Tibial artery (tissue), 4 donors: ENCODE results near the gene SSR3.
"Not testable (repeated sequence)": the region's sequence is repeated elsewhere in the genome, so short reads cannot be mapped to it uniquely, and the experiment has no call there.

ENCODE experiments used
- DNase-seq, 2 donors: peaks; one replicate each; pipeline ENCODE4 v3.0.0-alpha.2; 2019
- H3K27ac ChIP-seq, 2 donors: fragments of 200-600 bp; sonication (generic) in 1 of 2; 1 replicate in 1 of 2; 2 replicates in 1 of 2; pipeline ENCODE4 v1.5.1; 2018 to 2019; ENCODE audit warnings: mild to moderate bottlenecking in 1 of 2
- H3K27me3 ChIP-seq, 2 donors: fragments of 200-600 bp; sonication (generic) in 1 of 2; one replicate each; pipeline versions ENCODE4 v1.5.1 to v1.6.0; 2016 to 2019
- H3K36me3 ChIP-seq, 3 donors: fragments of 200-600 bp; sonication (generic) in 2 of 3; one replicate each; pipeline ENCODE4 v1.5.1; 2016 to 2019; ENCODE audit warnings: mild to moderate bottlenecking in 2 of 3
- H3K4me1 ChIP-seq, 4 donors: fragments of 200-600 bp; sonication (generic) in 2 of 4; 1 replicate in 3 of 4; 2 replicates in 1 of 4; pipeline ENCODE4 v1.5.1; 2016 to 2019
- H3K4me3 ChIP-seq, 2 donors: fragments of 200-600 bp; sonication (generic) in 1 of 2; 1 replicate in 1 of 2; 2 replicates in 1 of 2; pipeline ENCODE4 v1.5.1; 2018 to 2019; ENCODE audit warnings: mild to moderate bottlenecking in 2 of 2
- H3K9me3 ChIP-seq, 3 donors: fragments of 200-600 bp; sonication (generic) in 1 of 3; one replicate each; pipeline ENCODE4 v1.5.1; 2016 to 2019
- CTCF ChIP-seq, 2 experiments: fragments of 200-600 bp in 1 of 2; fragments of 450-650 bp in 1 of 2; IDR thresholded peaks; one replicate each; pipeline ENCODE4 v1.5.1; 2017 to 2019; ENCODE audit warnings: antibody characterized with exemption in 2 of 2, mild to moderate bottlenecking in 1 of 2, moderate library complexity in 1 of 2
- intact Hi-C: fragments of 100-400 bp; cut with DNase I; formaldehyde crosslinking; loops from one replicate; pipeline ENCODE4 v1.15.0; 2023; ENCODE audit warnings: low total_unique reads

The SSR3 gene

GRCh38 chr3:156581033-156581432, 26.1 kb upstream of the SSR3 start:
- TF ChIP-seq CTCF (IDR thresholded peaks at IDR 0.05): no peak
- no peak overlapping the region for H3K27ac ChIP-seq
- intact Hi-C loops: no loop called here
- peaks cover 0 to 3% (median 0%) of the 10 kb centered on the region in 4 donors for H3K4me1 ChIP-seq
- no peak for DNase-seq
- no peak overlapping the region for H3K4me3 ChIP-seq
- H3K9me3 ChIP-seq: no peaks in the 10 kb centered on the region
- no peaks in the 10 kb centered on the region for H3K27me3 ChIP-seq
- H3K36me3 ChIP-seq: no peaks in the 10 kb centered on the region

- no peak overlapping the region for H3K27ac ChIP-seq
- no peak for TF ChIP-seq CTCF (IDR thresholded peaks at IDR 0.05)
- peak in 1 of 2 donors; percentile 29 for DNase-seq
- H3K9me3 ChIP-seq: no peaks in the 10 kb centered on the region
- H3K4me1 ChIP-seq: no peaks in the 10 kb centered on the region
- no peak overlapping the region for H3K4me3 ChIP-seq
- H3K27me3 ChIP-seq: no peaks in the 10 kb centered on the region
- no peaks in the 10 kb centered on the region for H3K36me3 ChIP-seq
- intact Hi-C loops: no loop called here
These were observed 24.5 kb upstream of the SSR3 start for GRCh38 chr3:156579427-156579851.

- DNase-seq: no peak
- H3K27ac ChIP-seq: no peak overlapping the region
- H3K4me3 ChIP-seq: no peak overlapping the region
- no peaks in the 10 kb centered on the region for H3K36me3 ChIP-seq
- H3K4me1 ChIP-seq: no peaks in the 10 kb centered on the region
- intact Hi-C loops: no loop called here
- no peaks in the 10 kb centered on the region for H3K27me3 ChIP-seq
- no peak for TF ChIP-seq CTCF (IDR thresholded peaks at IDR 0.05)
- no peaks in the 10 kb centered on the region for H3K9me3 ChIP-seq
These were observed 22.8 kb upstream of the SSR3 start for GRCh38 chr3:156577736-156578135.

- Histone ChIP-seq H3K4me1 (no peaks in the 10 kb centered on the region), H3K27me3 (no peaks in the 10 kb centered on the region), H3K36me3 (no peaks in the 10 kb centered on the region), H3K4me3 (no peak overlapping the region), H3K27ac (no peak overlapping the region), H3K9me3 (no peaks in the 10 kb centered on the region)
- TF ChIP-seq CTCF (IDR thresholded peaks at IDR 0.05): no peak
- DNase-seq: no peak
- intact Hi-C loops: no loop called here
These were observed 21.9 kb upstream of the SSR3 start for GRCh38 chr3:156576651-156577348.

- H3K27ac ChIP-seq: no peak overlapping the region
- H3K27me3 ChIP-seq: no peaks in the 10 kb centered on the region
- no peak for DNase-seq
- H3K4me3 ChIP-seq: no peak overlapping the region
- H3K9me3 ChIP-seq: no peaks in the 10 kb centered on the region
- no peaks in the 10 kb centered on the region for H3K36me3 ChIP-seq
- intact Hi-C loops: no loop called here
- H3K4me1 ChIP-seq: no peaks in the 10 kb centered on the region
- no peak for TF ChIP-seq CTCF (IDR thresholded peaks at IDR 0.05)
These were observed 21.1 kb upstream of the SSR3 start for GRCh38 chr3:156576051-156576450.

GRCh38 chr3:156575641-156576040, 20.7 kb upstream of the SSR3 start:
- Histone ChIP-seq H3K9me3 (no peaks in the 10 kb centered on the region), H3K4me3 (no peak overlapping the region), H3K27ac (no peak overlapping the region), H3K27me3 (no peaks in the 10 kb centered on the region), H3K36me3 (no peaks in the 10 kb centered on the region), H3K4me1 (no peaks in the 10 kb centered on the region)
- TF ChIP-seq CTCF (IDR thresholded peaks at IDR 0.05): no peak
- no peak for DNase-seq
- intact Hi-C loops: no loop called here

GRCh38 chr3:156569881-156570280, 15.0 kb upstream of the SSR3 start:
- H3K4me1 ChIP-seq, H3K36me3 ChIP-seq, H3K27me3 ChIP-seq, H3K4me3 ChIP-seq, DNase-seq, intact Hi-C loops, H3K9me3 ChIP-seq, H3K27ac ChIP-seq: not testable (repeated sequence)

- H3K27ac ChIP-seq, intact Hi-C loops, H3K9me3 ChIP-seq, H3K4me3 ChIP-seq, H3K27me3 ChIP-seq, H3K36me3 ChIP-seq, H3K4me1 ChIP-seq, DNase-seq: not testable (repeated sequence)
These were observed 14.1 kb upstream of the SSR3 start for GRCh38 chr3:156569016-156569415.
